HepG2 (cell line): ENCODE results near the gene WNT1. TPM values are rescaled to one million over a fixed set of nuclear protein-coding genes. Genes with fewer than 3 reads are reported as not detected.

ENCODE experiments used
- AFF4 ChIP-seq: sonication (generic); formaldehyde crosslinking; IDR thresholded peaks from 2 replicates; pipeline ENCODE4 v1.4.0; 2020; ENCODE audit warnings: missing genetic modification reagents
- CTCF ChIP-seq: sonication (generic); formaldehyde crosslinking; IDR thresholded peaks from 2 replicates; pipeline ENCODE4 v1.5.0; 2020; ENCODE audit warnings: mild to moderate bottlenecking, missing genetic modification reagents, moderate library complexity
- MED8 ChIP-seq: sonication (generic); formaldehyde crosslinking; IDR thresholded peaks from 2 replicates; pipeline ENCODE4 v1.8.1; 2023; ENCODE audit warnings: mild to moderate bottlenecking, missing genetic modification reagents; ENCODE audit not compliant: insufficient replicate concordance
- MEIS2 ChIP-seq: sonication (generic); formaldehyde crosslinking; IDR thresholded peaks from 2 replicates; pipeline ENCODE4 v1.9.0; 2021; ENCODE audit warnings: mild to moderate bottlenecking, missing genetic modification reagents
- PAXIP1 ChIP-seq: sonication (generic); formaldehyde crosslinking; conservative IDR thresholded peaks from 2 replicates; pipeline ENCODE4 v1.4.0; 2020; ENCODE audit warnings: mild to moderate bottlenecking, missing genetic modification reagents, moderate library complexity
- RNF2 ChIP-seq: fragments of 450-650 bp; conservative IDR thresholded peaks from 2 replicates; pipeline ENCODE4 v1.6.1; 2016; ENCODE audit warnings: low read depth
- SRSF4 ChIP-seq: fragments of 200-400 bp; formaldehyde crosslinking; IDR thresholded peaks from one replicate; pipeline ENCODE4 v1.6.1; 2018; ENCODE audit warnings: mild to moderate bottlenecking, low read depth, low read length, moderate library complexity; ENCODE audit not compliant: poor library complexity, severe bottlenecking
- ZNF644 ChIP-seq: IDR thresholded peaks from 2 replicates; pipeline ENCODE4 v1.6.1; 2016; ENCODE audit warnings: low read depth
- ZNF704 ChIP-seq: sonication (generic); formaldehyde crosslinking; IDR thresholded peaks from 2 replicates; pipeline ENCODE4 v1.8.1; 2023; ENCODE audit warnings: mild to moderate bottlenecking, inconsistent platforms, moderate library complexity, missing genetic modification reagents, borderline replicate concordance
- ZNF768 ChIP-seq: sonication (generic); formaldehyde crosslinking; IDR thresholded peaks from 2 replicates; pipeline ENCODE4 v1.4.0; 2020; ENCODE audit warnings: missing genetic modification reagents
- ZNF883 ChIP-seq: sonication (generic); formaldehyde crosslinking; IDR thresholded peaks from 2 replicates; pipeline ENCODE4 v1.5.1; 2020; ENCODE audit warnings: mild to moderate bottlenecking, missing genetic modification reagents; ENCODE audit errors: not compliant biosample characterization
- polyA plus RNA-seq, 8 experiments: library from polyadenylated mRNA; depleted of rRNA in 3 of 8; stranded (reverse) in 7 of 8; unstranded in 1 of 8; fragments of >200 nt; fragmentation: Illumina TruSeq in 4 of 8; extraction: Trizol in 4 of 8; gene quantifications; 2 replicates each; pipeline versions ENCODE4 v1.2.1 to v1.2.3, GENCODE V29; 2011 to 2016; ENCODE audit warnings: low read depth in 4 of 8, missing spikeins in 1 of 8, mixed read lengths in 1 of 8; ENCODE audit not compliant: insufficient read depth in 1 of 8
- total RNA-seq, 5 experiments: library from RNA; depleted of rRNA; stranded (reverse); fragments of >200 nt; fragmentation: Illumina TruSeq; extraction: Trizol; gene quantifications; 2 replicates each; pipeline ENCODE4 v1.2.3, GENCODE V29; 2016; ENCODE audit warnings: low read depth in 1 of 5
- TF ChIP-seq, protein P1 (sequence below): sonication (generic); formaldehyde crosslinking; IDR thresholded peaks from 2 replicates; pipeline ENCODE4 v1.9.0; 2021; ENCODE audit warnings: missing genetic modification reagents, mild to moderate bottlenecking, borderline replicate concordance
- TF ChIP-seq, protein P2 (sequence below): IDR thresholded peaks from 2 replicates; pipeline ENCODE4 v1.6.1; 2016

The WNT1 gene
- total and polyA plus RNA-seq, 2 of the 13 experiments (the other 11 are each of a cell fraction or from before 2014, with no cell fraction given) = not detected

DNA sequence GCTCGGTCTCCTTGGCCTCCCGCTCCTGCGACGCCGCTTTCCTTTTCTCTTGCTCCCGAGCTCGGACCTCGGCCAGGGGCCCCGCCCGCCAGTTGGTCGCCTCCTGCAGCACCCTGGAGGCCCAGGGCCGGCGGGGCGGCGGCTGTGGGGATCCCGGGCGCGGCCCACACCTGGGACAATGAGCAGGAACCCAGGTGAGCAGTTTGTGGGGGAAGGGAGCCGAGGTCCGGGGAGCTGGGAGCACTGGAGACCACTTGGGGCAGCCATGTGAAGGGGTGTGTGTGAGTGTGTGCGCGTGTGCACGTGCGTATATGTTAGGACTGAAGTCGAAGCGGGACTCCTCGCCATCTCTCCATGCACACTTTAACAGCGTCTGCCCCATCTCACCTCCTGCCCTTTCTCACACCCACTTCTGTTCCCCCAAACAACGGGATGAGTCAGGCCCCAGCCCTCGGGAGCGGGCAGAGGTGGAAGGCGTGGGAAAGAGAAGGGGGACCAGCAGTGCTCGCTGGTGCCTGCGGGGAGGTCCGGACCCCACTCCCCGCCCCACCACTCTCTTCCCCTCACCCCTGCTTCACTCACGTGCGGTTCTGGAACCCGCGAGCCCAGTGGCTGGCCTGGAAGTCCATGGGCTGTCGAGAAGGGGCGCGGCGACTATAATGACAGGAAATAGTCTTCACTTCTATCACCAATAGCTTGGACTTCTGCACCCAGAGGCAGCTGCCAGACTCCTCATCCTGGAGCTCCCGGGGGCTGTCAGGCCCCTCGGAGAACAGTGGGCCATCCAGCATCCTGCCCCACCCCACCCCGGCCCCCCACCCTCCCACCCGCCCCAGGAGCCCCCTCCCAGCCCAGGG, 20.6 kb downstream of the WNT1 start (continued):
- no peak for TF ChIP-seq PAXIP1
- no peak for TF ChIP-seq CTCF (CRISPR knock-in tag)
- TF ChIP-seq, protein P1, sequence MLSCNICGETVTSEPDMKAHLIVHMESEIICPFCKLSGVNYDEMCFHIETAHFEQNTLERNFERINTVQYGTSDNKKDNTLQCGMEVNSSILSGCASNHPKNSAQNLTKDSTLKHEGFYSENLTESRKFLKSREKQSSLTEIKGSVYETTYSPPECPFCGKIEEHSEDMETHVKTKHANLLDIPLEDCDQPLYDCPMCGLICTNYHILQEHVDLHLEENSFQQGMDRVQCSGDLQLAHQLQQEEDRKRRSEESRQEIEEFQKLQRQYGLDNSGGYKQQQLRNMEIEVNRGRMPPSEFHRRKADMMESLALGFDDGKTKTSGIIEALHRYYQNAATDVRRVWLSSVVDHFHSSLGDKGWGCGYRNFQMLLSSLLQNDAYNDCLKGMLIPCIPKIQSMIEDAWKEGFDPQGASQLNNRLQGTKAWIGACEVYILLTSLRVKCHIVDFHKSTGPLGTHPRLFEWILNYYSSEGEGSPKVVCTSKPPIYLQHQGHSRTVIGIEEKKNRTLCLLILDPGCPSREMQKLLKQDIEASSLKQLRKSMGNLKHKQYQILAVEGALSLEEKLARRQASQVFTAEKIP (CRISPR knock-in tag) = no peak
- no peak for TF ChIP-seq ZNF644 (CRISPR knock-in tag)
- TF ChIP-seq SRSF4 = no peak
- TF ChIP-seq AFF4 = 0 out of 2 replicates have a peak, but pooled peaks have one; percentile 41
- TF ChIP-seq, protein P2, sequence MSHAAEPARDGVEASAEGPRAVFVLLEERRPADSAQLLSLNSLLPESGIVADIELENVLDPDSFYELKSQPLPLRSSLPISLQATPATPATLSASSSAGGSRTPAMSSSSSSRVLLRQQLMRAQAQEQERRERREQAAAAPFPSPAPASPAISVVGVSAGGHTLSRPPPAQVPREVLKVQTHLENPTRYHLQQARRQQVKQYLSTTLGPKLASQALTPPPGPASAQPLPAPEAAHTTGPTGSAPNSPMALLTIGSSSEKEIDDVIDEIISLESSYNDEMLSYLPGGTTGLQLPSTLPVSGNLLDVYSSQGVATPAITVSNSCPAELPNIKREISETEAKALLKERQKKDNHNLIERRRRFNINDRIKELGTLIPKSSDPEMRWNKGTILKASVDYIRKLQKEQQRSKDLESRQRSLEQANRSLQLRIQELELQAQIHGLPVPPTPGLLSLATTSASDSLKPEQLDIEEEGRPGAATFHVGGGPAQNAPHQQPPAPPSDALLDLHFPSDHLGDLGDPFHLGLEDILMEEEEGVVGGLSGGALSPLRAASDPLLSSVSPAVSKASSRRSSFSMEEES (CRISPR knock-in tag) = peak; percentile 58; the same call in 1 of the 2 replicates
- peak; percentile 41; the same call in 1 of the 2 replicates for TF ChIP-seq MEIS2 (CRISPR knock-in tag)
- TF ChIP-seq ZNF704 (CRISPR knock-in tag) = peak; percentile 87
- peak; percentile 73 for TF ChIP-seq ZNF883
- no peak for TF ChIP-seq MED8 (CRISPR knock-in tag)
- TF ChIP-seq ZNF768 (CRISPR knock-in tag) = no peak
- peak; percentile 85; the same call in 1 of the 2 replicates for TF ChIP-seq RNF2
